ENCODE data around the gene CSNK2A2.
A peak's percentile ranks its signal among the peaks of the same experiment; 100 is the strongest.

CSNK2A2 gene

GRCh38 chr16:58152246-58152868 is 45.5 kb downstream of the CSNK2A2 start:
- DNase-seq (ENCODE audit: low read depth in 1 of 2, low spot score in 1 of 2): no peak

- DNase-seq (ENCODE audit: low read depth in 1 of 2, low spot score in 1 of 2): no peak
These were observed 49.4 kb downstream of the CSNK2A2 start for GRCh38 chr16:58148526-58148925.

GRCh38 chr16:58148099-58148498 is 49.8 kb downstream of the CSNK2A2 start:
- no peak for DNase-seq (ENCODE audit: low read depth in 1 of 2, low spot score in 1 of 2)

GRCh38 chr16:58138852-58139251 is 59.1 kb downstream of the CSNK2A2 start:
- DNase-seq (ENCODE audit: low read depth in 1 of 2, low spot score in 1 of 2): no peak

- no peak for DNase-seq (ENCODE audit: low read depth in 1 of 2, low spot score in 1 of 2)
These were observed 60.3 kb downstream of the CSNK2A2 start for GRCh38 chr16:58137581-58137980.

GRCh38 chr16:58129097-58129936 is 68.6 kb downstream of the CSNK2A2 start, which contains the start of gene CFAP20:
Gene CFAP20, minus strand, starts transcription at chr16:58129381. Its CDS starts 266 bp downstream, at chr16:58129115.
- peak; percentile 93 to 94 for DNase-seq (ENCODE audit: low read depth in 1 of 2, low spot score in 1 of 2)

- no peak for DNase-seq (ENCODE audit: low read depth in 1 of 2, low spot score in 1 of 2)
These were observed 69.2 kb downstream of the CSNK2A2 start for GRCh38 chr16:58128711-58129096.

- no peak for DNase-seq (ENCODE audit: low read depth in 1 of 2, low spot score in 1 of 2)
These were observed 69.7 kb downstream of the CSNK2A2 start for GRCh38 chr16:58128181-58128631.

- DNase-seq (ENCODE audit: low read depth in 1 of 2, low spot score in 1 of 2): no peak
These were observed 70.3 kb downstream of the CSNK2A2 start for GRCh38 chr16:58127634-58128033.

GRCh38 chr16:58127033-58127556 is 70.8 kb downstream of the CSNK2A2 start:
- no peak for DNase-seq (ENCODE audit: low read depth in 1 of 2, low spot score in 1 of 2)

- no peak for DNase-seq (ENCODE audit: low read depth in 1 of 2, low spot score in 1 of 2)
These were observed 71.4 kb downstream of the CSNK2A2 start for GRCh38 chr16:58126451-58126961.

GRCh38 chr16:58125781-58126335 is 72.0 kb downstream of the CSNK2A2 start:
- DNase-seq (ENCODE audit: low read depth in 1 of 2, low spot score in 1 of 2): no peak

GRCh38 chr16:58125041-58125440 is 72.9 kb downstream of the CSNK2A2 start:
- DNase-seq (ENCODE audit: low read depth in 1 of 2, low spot score in 1 of 2): no peak

- DNase-seq (ENCODE audit: low read depth in 1 of 2, low spot score in 1 of 2): no peak
These were observed 73.3 kb downstream of the CSNK2A2 start for GRCh38 chr16:58124601-58124915.

- no peak for DNase-seq (ENCODE audit: low read depth in 1 of 2, low spot score in 1 of 2)
These were observed 73.9 kb downstream of the CSNK2A2 start for GRCh38 chr16:58123896-58124600.

- DNase-seq (ENCODE audit: low read depth in 1 of 2, low spot score in 1 of 2): no peak
These were observed 76.8 kb downstream of the CSNK2A2 start for GRCh38 chr16:58121132-58121531.

GRCh38 chr16:58120234-58120633 is 77.7 kb downstream of the CSNK2A2 start:
- DNase-seq (ENCODE audit: low read depth in 1 of 2, low spot score in 1 of 2): no peak

- DNase-seq (ENCODE audit: low read depth in 1 of 2, low spot score in 1 of 2): no peak
These were observed 78.4 kb downstream of the CSNK2A2 start for GRCh38 chr16:58119509-58119845.

- DNase-seq (ENCODE audit: low read depth in 1 of 2, low spot score in 1 of 2): no peak
These were observed 79.0 kb downstream of the CSNK2A2 start for GRCh38 chr16:58118801-58119508.

GRCh38 chr16:58116529-58116928 is 81.4 kb downstream of the CSNK2A2 start:
- no peak for DNase-seq (ENCODE audit: low read depth in 1 of 2, low spot score in 1 of 2)

- no peak for DNase-seq (ENCODE audit: low read depth in 1 of 2, low spot score in 1 of 2)
These were observed 81.8 kb downstream of the CSNK2A2 start for GRCh38 chr16:58116081-58116480.
